22Rv1 (cell line): ENCODE measurements around the gene BEX3.

Source experiments
- CTCF ChIP-seq: fragments of 450-650 bp; IDR thresholded peaks from 2 replicates; pipeline ENCODE4 v1.5.1; 2017; ENCODE audit warnings: mild to moderate bottlenecking
- ZFX ChIP-seq: fragments of 450-650 bp; IDR thresholded peaks from 2 replicates; pipeline ENCODE4 v1.6.1; 2017; ENCODE audit warnings: antibody characterized with exemption, borderline replicate concordance

GRCh38 chrX:103397707-103398106 lies 21.4 kb downstream of the BEX3 start:
- TF ChIP-seq CTCF (no peak), ZFX (no peak)
